NB4 (cell line): Measurements from ENCODE around the gene CSF3.

Source experiments
- POLR2A ChIP-seq: IDR thresholded peaks from 2 replicates; pipeline ENCODE4 v1.6.1; 2011; ENCODE audit warnings: mild to moderate bottlenecking; ENCODE audit not compliant: insufficient read length; ENCODE audit errors: extremely low read depth
- TF ChIP-seq, protein P1 (sequence below): IDR thresholded peaks from one replicate; pipeline ENCODE4 v1.5.1; 2012; ENCODE audit warnings: low read depth, low read length
- TF ChIP-seq, protein P2 (sequence below): IDR thresholded peaks from 2 replicates; pipeline ENCODE4 v1.6.1; 2011; ENCODE audit warnings: low read depth, low read length

DNA sequence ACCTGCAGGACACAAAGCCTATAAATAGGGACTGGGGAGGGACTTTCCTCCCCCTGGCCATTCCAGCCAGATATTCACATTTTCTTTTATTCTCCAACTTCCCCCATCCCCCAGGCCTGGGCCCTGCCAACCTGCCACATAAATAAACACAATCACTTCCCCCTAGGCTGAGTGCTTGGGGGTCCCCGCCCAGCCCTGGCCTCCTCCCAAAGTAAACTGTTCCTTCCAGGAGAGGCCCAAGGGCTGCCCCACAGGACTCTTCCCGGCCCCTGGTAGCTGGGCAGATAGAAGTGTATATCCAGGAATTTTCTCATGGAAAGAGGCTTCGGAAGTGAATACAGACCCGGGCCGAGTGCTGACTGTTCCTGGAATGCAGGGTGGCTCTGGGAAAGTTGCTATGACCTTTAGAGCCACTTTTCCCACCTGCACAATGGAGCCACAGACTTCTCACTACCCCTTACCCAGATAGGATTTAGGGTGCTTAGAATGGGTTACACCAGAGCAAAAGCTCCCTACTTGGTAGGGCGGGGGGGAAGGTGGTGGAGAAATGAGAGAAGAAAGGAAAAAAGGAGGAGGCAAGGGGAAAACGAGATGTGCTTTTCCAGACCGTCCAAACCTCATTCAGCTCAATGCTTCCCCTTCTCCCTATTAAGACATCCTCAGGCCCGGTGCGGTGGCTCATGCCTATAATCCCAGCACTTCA is 8.5 kb downstream of the CSF3 start:
- TF ChIP-seq, protein P1, sequence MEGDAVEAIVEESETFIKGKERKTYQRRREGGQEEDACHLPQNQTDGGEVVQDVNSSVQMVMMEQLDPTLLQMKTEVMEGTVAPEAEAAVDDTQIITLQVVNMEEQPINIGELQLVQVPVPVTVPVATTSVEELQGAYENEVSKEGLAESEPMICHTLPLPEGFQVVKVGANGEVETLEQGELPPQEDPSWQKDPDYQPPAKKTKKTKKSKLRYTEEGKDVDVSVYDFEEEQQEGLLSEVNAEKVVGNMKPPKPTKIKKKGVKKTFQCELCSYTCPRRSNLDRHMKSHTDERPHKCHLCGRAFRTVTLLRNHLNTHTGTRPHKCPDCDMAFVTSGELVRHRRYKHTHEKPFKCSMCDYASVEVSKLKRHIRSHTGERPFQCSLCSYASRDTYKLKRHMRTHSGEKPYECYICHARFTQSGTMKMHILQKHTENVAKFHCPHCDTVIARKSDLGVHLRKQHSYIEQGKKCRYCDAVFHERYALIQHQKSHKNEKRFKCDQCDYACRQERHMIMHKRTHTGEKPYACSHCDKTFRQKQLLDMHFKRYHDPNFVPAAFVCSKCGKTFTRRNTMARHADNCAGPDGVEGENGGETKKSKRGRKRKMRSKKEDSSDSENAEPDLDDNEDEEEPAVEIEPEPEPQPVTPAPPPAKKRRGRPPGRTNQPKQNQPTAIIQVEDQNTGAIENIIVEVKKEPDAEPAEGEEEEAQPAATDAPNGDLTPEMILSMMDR, result no peak
- TF ChIP-seq POLR2A, result no peak
- TF ChIP-seq, protein P2, sequence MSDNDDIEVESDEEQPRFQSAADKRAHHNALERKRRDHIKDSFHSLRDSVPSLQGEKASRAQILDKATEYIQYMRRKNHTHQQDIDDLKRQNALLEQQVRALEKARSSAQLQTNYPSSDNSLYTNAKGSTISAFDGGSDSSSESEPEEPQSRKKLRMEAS, result no peak
